Measurements from ENCODE around the gene CXCL17. TPM values are rescaled to one million over a fixed set of nuclear protein-coding genes. Genes with fewer than 3 reads are reported as not detected.
A peak's percentile ranks its signal among the peaks of the same experiment; 100 is the strongest.

Gene CXCL17
- total RNA-seq, 1 donor from 2014 or later: not detected

GRCh38 chr19:42422901-42423461 is 19.8 kb downstream of the CXCL17 start:
- no peaks in the 10 kb centered on the region for H3K27me3 Mint-ChIP-seq (ENCODE audit: low read depth)
- H3K9me3 Mint-ChIP-seq: no peaks in the 10 kb centered on the region
- peak overlapping the region; percentile 78 for H3K27ac Mint-ChIP-seq (ENCODE audit: unreplicated experiment)
- H3K4me3 Mint-ChIP-seq: peak overlapping the region; percentile 98
- peak; percentile 68 for DNase-seq (ENCODE audit: low read depth, low spot score)
- H3K36me3 Mint-ChIP-seq (ENCODE audit: low read depth): no peaks in the 10 kb centered on the region
- TF ChIP-seq CTCF (conservative IDR thresholded peaks at IDR 0.05): no peak
- H3K4me1 Mint-ChIP-seq: peaks cover 38% of the 10 kb centered on the region

GRCh38 chr19:42422092-42422900 is 20.4 kb downstream of the CXCL17 start:
- DNase-seq (ENCODE audit: low read depth, low spot score): no peak
- TF ChIP-seq CTCF (conservative IDR thresholded peaks at IDR 0.05): no peak
- H3K36me3 Mint-ChIP-seq (ENCODE audit: low read depth): no peaks in the 10 kb centered on the region
- no peaks in the 10 kb centered on the region for H3K9me3 Mint-ChIP-seq
- H3K27me3 Mint-ChIP-seq (ENCODE audit: low read depth): no peaks in the 10 kb centered on the region
- H3K27ac Mint-ChIP-seq (ENCODE audit: unreplicated experiment): peak overlapping the region; percentile 78
- H3K4me3 Mint-ChIP-seq: peak overlapping the region; percentile 98
- peaks cover 38% of the 10 kb centered on the region for H3K4me1 Mint-ChIP-seq

DNA sequence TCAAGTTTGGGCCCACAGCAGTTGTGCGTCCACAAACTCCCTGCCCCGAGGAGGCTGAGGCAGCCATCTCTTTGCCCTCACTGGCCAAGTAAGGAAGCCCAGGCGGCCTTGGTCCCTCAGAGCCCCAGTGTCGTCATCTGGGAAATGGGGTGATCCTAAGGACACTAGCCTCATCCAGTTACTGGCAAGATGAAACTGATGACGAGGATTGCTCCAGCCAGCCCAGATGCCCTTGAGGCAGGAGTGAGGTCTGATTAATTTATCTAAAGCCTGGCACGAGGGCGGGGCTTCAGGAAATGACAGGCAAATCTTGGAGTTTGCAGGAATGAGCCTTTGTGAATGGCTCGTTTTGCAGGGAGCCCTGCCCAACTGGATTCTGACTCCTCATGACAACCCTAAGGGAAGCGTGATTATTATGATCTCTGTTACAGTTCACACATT is 21.1 kb downstream of the CXCL17 start:
- Mint-ChIP-seq H3K9me3 (no peaks in the 10 kb centered on the region), H3K36me3 (ENCODE audit: low read depth) (no peaks in the 10 kb centered on the region), H3K4me3 (peak overlapping the region; percentile 98), H3K27me3 (ENCODE audit: low read depth) (no peaks in the 10 kb centered on the region), H3K27ac (ENCODE audit: unreplicated experiment) (no peak overlapping the region), H3K4me1 (peaks cover 38% of the 10 kb centered on the region)
- DNase-seq (ENCODE audit: low read depth, low spot score): no peak
- TF ChIP-seq CTCF (conservative IDR thresholded peaks at IDR 0.05): no peak

DNA sequence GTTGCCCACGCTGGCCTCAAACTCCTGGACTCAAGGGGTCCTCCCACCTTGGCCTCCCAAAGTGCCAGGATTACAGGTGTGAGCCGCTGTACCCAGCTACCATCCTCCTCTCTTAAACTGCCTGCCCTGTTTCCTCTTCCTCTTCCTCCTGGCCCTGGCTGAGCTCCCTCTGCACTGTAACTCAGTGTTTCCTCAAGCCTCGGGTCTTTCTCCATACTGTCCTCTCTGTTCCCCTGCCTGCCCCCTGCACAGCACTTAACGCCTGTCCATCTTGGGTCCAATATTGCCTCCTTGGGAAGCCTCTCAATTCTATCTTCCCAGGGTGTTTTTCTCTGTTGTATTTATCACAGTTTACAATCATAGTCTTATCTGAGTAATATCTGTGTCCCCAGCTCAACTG is 21.6 kb downstream of the CXCL17 start:
- H3K4me1 Mint-ChIP-seq: peaks cover 38% of the 10 kb centered on the region
- no peak overlapping the region for H3K27ac Mint-ChIP-seq (ENCODE audit: unreplicated experiment)
- H3K4me3 Mint-ChIP-seq: peak overlapping the region; percentile 98
- DNase-seq (ENCODE audit: low read depth, low spot score): no peak
- no peak for TF ChIP-seq CTCF (conservative IDR thresholded peaks at IDR 0.05)
- H3K9me3 Mint-ChIP-seq: no peaks in the 10 kb centered on the region
- no peaks in the 10 kb centered on the region for H3K27me3 Mint-ChIP-seq (ENCODE audit: low read depth)
- H3K36me3 Mint-ChIP-seq (ENCODE audit: low read depth): no peaks in the 10 kb centered on the region

DNA sequence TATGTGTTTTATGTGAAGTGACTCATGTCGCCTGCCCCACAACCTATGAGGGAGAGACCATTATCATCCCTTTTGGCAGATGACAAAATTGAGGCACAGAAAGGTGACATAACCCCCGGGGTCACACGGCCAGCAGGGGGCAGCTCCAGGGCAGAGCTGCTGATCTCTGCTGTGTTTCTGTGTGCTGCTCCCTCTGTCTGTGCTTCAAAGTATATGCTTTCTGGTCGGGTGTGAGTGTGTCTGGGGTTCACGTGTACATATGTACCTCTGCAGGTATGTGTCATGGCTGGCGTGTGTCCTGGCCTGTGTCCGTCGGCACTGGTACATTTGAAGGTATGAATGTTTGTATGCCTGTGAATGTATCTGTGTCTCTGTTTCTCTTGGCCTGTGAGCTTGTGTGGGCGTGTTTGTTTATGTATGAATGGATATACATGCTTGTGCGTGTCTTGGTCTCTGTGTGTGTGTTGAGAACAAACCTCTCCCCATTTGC is 22.6 kb downstream of the CXCL17 start:
- Mint-ChIP-seq H3K9me3 (no peaks in the 10 kb centered on the region), H3K27me3 (ENCODE audit: low read depth) (no peaks in the 10 kb centered on the region), H3K4me1 (peaks cover 36% of the 10 kb centered on the region), H3K27ac (ENCODE audit: unreplicated experiment) (no peak overlapping the region), H3K4me3 (peak overlapping the region; percentile 32), H3K36me3 (ENCODE audit: low read depth) (no peaks in the 10 kb centered on the region)
- TF ChIP-seq CTCF (conservative IDR thresholded peaks at IDR 0.05): peak; percentile 64
- DNase-seq (ENCODE audit: low read depth, low spot score): no peak
